Fibroblast of upper back skin (primary cell): ENCODE measurements around the gene AGBL4.

Experiments
- DNase-seq: peaks from one replicate; pipeline ENCODE4 v3.0.0-alpha.2; 2013

AGBL4 gene

DNA sequence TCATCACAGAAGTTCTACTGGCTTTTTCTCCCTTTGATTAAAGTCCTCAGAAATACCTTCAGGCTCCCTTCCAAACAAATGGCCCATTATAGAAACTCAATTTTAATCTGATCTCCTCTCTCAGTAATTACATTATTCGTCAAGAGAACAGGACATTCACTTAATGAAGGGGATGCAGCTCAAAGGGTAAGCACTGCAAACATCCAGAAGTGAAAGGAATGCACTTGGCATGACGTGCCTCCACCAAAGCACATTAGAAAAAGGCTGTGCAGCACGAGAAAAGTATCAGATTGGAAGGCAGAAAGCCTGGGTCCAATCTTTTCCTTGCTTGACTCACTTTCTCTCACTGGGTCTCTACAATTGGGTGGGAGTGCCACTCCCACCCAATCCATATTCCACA is 1024.4 kb downstream of the AGBL4 start:
- DNase-seq: no peak

GRCh38 chr1:48996311-48996710 is 1027.4 kb downstream of the AGBL4 start:
- DNase-seq: no peak

DNA sequence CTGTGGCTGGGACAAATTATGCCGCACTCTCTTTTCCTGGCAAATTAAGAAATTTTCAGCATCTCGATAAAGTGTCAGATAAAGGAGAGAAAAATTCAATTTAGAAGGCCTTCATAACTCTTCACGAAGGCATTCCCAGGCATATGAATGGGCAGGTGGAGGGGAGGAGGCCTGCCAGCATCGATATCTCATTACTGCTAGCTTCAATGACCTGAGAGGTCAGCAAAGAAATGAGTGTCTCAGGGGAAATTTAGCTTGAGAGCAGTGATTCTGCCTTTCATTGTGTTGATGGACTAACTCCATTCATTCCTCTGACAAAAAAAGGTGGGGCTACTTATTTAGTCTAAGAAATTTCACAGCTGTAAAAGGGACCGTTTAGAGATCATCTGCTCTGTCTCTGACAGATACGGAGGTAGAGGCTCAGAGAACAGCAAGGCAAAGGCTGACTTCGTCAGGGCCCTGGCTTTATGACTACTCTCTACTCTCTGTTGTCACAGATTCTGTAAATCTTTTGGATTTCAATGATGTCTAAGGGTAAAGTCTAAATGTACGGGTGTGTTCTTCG is 1035.0 kb downstream of the AGBL4 start:
- no peak for DNase-seq

DNA sequence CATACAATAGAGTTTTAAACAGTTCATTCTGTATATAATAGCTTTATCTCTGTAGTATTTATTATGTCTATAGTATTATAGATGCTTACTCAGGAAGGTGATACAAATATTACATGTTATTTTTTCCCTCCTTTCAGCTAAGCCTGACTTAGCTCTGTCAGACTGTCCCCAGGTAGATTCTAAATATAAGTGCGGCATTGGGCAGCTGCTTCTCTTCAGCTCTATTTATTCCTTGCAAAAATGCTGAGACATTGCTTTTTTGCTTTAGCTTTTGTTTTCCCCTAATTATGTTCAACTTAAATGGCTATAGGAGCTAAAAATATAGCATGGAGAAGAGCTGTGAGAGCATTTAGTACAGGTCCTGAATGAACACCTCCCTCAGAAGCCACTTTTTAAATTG is 1043.8 kb downstream of the AGBL4 start:
- no peak for DNase-seq

- DNase-seq: no peak
Measured at GRCh38 chr1:48978413-48978812, 1045.3 kb downstream of the AGBL4 start.

DNA sequence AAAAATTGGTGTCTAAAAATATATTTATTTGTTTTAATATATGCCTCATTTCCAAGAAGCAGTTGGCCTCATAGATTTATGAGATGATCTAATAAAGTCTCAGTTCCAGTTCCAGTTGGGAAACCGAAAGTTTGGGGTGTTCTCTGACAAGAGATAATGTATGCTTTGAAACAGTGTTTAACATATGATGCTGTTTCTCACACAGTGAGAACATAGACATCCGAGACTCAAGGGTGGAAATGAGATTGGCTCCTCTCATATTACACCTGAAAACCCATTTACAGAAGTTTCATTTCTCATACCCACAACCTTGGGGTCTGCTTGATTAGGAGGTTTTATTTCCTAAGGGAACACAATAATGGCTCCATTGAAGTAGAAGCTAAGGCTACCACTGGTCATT is 1046.5 kb downstream of the AGBL4 start:
- DNase-seq: no peak

- peak; percentile 34 for DNase-seq
Measured at GRCh38 chr1:48969971-48970370, 1053.8 kb downstream of the AGBL4 start.

DNA sequence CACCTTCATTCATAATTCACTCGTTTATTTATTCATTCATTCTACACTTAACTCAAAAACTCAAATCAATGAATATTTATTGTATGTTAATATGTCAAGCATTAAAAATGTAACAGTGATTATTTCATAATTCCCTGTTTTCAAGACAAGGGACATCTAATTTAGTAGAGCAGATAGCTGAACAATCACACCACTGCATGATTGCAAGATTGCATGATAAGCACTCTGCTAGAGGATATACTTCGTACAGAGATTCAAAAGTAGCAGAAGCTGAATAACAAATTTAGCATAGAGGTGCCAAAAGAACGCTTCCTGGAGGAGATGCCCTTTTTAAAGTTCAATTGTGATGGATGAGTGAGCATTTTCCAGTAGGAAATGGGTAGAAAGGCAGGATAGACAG is 1056.4 kb downstream of the AGBL4 start:
- no peak for DNase-seq

DNA sequence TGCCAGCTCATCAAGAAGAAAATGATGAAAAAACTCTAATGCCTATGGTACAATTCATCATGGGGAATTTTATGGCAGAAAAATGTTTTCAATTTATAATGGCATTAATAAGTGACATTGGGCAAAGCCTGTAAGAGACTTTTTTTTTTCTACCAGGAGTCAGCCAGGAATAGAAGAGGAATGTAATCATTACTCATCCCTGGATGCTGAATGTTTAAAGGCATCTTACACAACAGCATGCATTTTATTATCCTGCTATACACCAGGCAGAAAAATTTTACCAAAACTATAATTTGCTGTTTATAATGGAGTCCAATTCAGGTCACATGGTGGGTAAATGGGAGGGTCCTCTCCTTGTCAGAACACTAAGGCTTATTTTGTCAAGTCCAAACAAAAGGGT is 1057.2 kb downstream of the AGBL4 start:
- peak; percentile 71 for DNase-seq

GRCh38 chr1:48960320-48960719 is 1063.4 kb downstream of the AGBL4 start:
- DNase-seq: peak; percentile 45

- no peak for DNase-seq
Measured at GRCh38 chr1:48955774-48956173, 1068.0 kb downstream of the AGBL4 start.

DNA sequence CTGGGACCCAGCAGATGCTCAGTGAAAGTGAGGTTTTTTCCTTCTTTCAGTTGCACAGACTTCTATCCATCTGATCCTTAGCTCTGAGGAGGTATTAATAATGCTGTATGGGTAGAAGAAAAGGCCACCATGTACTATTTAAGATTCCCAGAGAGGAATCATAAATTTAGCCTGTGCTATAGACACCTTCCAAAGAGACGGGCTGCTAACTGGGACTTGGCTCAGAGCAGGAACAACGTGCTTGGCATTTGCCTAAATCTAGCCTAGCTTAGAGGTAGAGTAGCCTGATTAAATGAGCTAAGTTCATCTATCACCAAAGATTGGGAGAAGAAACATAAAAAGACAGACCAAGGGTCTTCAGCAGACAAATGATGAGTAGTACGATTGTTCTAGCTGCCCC is 1070.1 kb downstream of the AGBL4 start:
- no peak for DNase-seq

DNA sequence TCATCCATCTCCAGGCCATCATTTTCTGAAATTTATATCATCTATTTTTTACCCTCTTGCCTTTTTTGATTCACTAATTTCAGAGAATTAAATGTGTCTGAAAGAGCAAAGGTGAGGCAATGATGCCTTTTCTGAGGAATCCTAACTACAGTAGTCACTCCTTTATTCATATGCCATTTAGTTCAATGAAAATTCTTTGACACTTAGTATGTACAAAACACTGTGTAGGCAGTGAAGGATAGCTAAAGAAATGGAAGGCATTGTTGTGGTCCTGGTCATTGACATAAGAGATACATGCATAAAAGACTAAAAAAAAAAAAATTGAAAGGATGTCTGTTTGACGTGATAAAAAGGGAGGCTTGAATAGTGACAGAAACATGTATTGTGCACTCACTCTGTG is 1075.2 kb downstream of the AGBL4 start:
- DNase-seq: peak; percentile 41

- peak; percentile 59 for DNase-seq
Measured at GRCh38 chr1:48947761-48948537, 1075.8 kb downstream of the AGBL4 start.

DNA sequence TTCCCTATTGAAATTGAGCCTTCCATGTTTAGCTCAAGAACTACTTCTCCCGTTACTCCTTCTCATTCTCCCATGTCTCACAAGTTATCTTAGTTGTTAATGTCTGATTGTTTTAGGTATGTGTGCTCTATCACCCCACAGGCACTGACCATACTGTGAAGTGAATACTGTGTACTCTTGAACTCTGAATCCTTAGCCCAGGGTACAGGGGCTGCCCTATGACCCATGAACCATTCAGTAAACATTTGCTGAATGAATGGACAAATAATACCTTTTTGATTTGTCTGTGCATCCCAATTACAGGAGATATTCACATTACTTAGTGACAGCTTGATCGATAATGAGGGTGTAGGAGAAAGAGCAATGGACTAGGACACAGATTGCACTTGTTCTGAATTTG is 1077.7 kb downstream of the AGBL4 start:
- no peak for DNase-seq

- DNase-seq: no peak
Measured at GRCh38 chr1:48944811-48945210, 1078.9 kb downstream of the AGBL4 start.

GRCh38 chr1:48943826-48944225 is 1079.9 kb downstream of the AGBL4 start:
- DNase-seq: no peak

DNA sequence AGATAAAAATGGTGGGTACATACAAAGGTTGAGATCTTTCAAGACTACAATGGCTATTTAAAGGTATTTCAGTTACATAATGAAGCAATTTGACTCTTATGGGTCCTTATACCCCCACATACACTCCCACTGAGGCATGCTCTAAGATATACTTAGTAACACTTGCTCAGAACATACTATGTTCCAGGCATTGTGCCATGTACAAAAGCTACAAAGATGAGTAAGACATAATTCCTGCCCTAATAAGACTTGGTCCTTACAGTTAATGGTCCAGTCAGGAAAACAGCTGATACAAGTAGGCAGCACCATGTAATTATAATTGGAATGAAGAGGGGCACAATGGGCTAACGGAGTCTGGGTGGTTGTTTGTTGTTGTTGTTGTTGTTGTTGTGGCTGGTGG is 1080.4 kb downstream of the AGBL4 start:
- DNase-seq: peak; percentile 90

DNA sequence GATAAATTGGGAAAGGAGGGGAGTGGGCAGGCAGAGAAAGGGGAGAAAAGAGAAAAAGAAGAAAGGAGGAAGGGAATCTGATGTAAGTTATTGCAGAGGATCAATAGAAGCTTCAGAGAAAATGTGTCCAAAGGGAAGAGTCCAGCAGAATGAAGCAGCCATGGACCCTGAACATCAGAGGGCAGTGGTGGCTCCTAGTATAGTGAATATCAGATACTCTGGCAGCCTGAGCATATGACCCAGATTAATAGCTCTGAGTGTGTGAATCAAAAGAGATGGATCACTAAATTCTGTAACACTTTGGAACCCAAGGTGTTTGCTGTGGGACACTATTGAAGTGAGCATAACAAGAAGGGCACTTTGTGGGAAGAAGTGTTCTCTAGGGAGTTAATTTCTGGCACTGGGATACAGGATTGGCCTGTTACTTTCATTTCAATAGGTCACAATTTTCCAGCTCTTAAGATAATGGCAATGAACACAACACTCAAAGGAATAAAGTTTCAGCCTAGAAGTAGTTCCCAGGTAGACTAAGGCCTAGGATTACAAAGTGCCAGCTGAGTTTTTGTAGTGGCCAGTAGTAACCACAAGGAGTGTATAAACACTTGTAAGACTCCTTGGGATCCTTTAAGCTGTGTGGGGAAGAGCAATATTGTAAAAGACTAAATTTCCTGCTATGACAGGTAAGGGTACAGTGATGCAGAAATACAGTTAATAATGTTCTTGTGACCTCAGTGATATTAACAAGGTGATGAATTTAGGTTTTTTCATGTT is 1082.6 kb downstream of the AGBL4 start:
- no peak for DNase-seq

GRCh38 chr1:48940354-48940753 is 1083.4 kb downstream of the AGBL4 start:
- no peak for DNase-seq

DNA sequence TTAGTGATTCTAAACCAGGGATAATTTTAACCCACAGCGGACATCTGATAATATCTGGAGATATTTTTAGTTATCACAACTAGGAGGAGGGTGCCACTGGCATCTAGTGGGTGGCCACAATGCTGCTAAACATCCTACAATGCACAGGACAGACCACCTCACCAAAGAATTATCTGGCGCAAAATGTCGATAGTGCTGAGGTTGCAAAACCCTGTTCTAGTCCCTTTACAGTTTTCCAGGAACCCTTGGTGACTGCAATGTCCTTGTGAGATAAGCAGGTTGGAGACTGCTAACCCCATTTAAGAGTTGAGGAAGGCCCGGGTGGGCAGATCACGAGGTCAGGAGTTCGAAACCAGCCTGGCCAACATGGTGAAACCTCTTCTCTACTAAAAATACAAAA is 1083.9 kb downstream of the AGBL4 start:
- no peak for DNase-seq

- DNase-seq: peak; percentile 80
Measured at GRCh38 chr1:48939042-48939441, 1084.7 kb downstream of the AGBL4 start.

GRCh38 chr1:48937732-48938131 is 1086.0 kb downstream of the AGBL4 start:
- DNase-seq: no peak

GRCh38 chr1:48936436-48936835 is 1087.3 kb downstream of the AGBL4 start:
- no peak for DNase-seq
